OCI-LY7 (cell line): Measurements from ENCODE around the gene DEF6. TPM values are rescaled to one million over a fixed set of nuclear protein-coding genes. Genes with fewer than 3 reads are reported as not detected.

ENCODE experiments used
- BruUV-seq: library from RNA; stranded (reverse); fragments of 400-500 nt; replicated peaks from 2 replicates; lab custom pipeline; 2021; lab: Mats Ljungman, UMichigan
- CTCF ChIA-PET: fragments of 300-600 bp; sonication (Branson Sonifier 250); formaldehyde crosslinking; loops from one replicate; lab custom pipeline; 2022; ENCODE audit warnings: antibody characterized with exemption; ENCODE audit not compliant: unreplicated experiment; lab: Charles Lee
- POLR2A ChIA-PET: fragments of 300-600 bp; sonication (Branson Sonifier 250); formaldehyde crosslinking; loops from one replicate; lab custom pipeline; 2022; ENCODE audit warnings: antibody characterized with exemption; lab: Charles Lee
- DNase-seq: peaks from one replicate; pipeline ENCODE4 v3.0.0-alpha.2; 2015; ENCODE audit warnings: low spot score
- H2AFZ ChIP-seq: fragments of 200-600 bp; sonication (generic), shearing (Covaris generic); 2 replicates; pipeline ENCODE4 v1.6.1; 2014; ENCODE audit warnings: mild to moderate bottlenecking, antibody characterized with exemption, low read length, moderate library complexity
- H3K27ac ChIP-seq: fragments of 200-600 bp; sonication (generic); 2 replicates; pipeline ENCODE4 v1.5.1; 2014; ENCODE audit warnings: mixed run types, low read depth, mild to moderate bottlenecking, moderate library complexity, low read length, inconsistent platforms; ENCODE audit not compliant: poor library complexity, severe bottlenecking
- H3K36me3 ChIP-seq: fragments of 200-600 bp; sonication (generic); 2 replicates; pipeline ENCODE4 v1.6.1; 2014; ENCODE audit warnings: mild to moderate bottlenecking, antibody characterized with exemption, low read length, moderate library complexity, mixed read lengths; ENCODE audit not compliant: insufficient read depth
- H3K4me1 ChIP-seq: fragments of 200-600 bp; sonication (generic); 2 replicates; pipeline ENCODE4 v1.5.1; 2014; ENCODE audit warnings: mild to moderate bottlenecking, low read length; ENCODE audit not compliant: insufficient read depth, poor library complexity, severe bottlenecking
- H3K4me2 ChIP-seq: fragments of 200-600 bp; sonication (generic); 2 replicates; pipeline ENCODE4 v1.6.1; 2014; ENCODE audit warnings: mild to moderate bottlenecking, low read length
- H3K4me3 ChIP-seq: fragments of 200-600 bp; sonication (generic); 2 replicates; pipeline ENCODE4 v1.5.1; 2014; ENCODE audit warnings: mild to moderate bottlenecking, low read depth, low read length; ENCODE audit not compliant: poor library complexity, severe bottlenecking
- H3K79me2 ChIP-seq: fragments of 200-600 bp; sonication (generic); 2 replicates; pipeline ENCODE4 v1.6.1; 2016; ENCODE audit warnings: low read depth, mild to moderate bottlenecking, low read length, moderate library complexity, mixed read lengths; ENCODE audit not compliant: insufficient read depth
- H3K9me2 ChIP-seq: fragments of 200-600 bp; sonication (generic); 2 replicates; pipeline ENCODE4 v1.6.1; 2016; ENCODE audit warnings: mild to moderate bottlenecking, low read length, mixed read lengths; ENCODE audit not compliant: insufficient read depth
- H3K9me3 ChIP-seq: fragments of 200-600 bp; sonication (generic); 2 replicates; pipeline ENCODE4 v1.6.1; 2014; ENCODE audit warnings: mild to moderate bottlenecking, mixed run types, low read length, mixed read lengths
- H4K20me1 ChIP-seq: fragments of 200-600 bp; sonication (generic); 2 replicates; pipeline ENCODE4 v1.6.1; 2014; ENCODE audit warnings: mild to moderate bottlenecking, antibody characterized with exemption, low read length, moderate library complexity, mixed read lengths; ENCODE audit not compliant: insufficient read depth
- EZH2phosphoT487 ChIP-seq: fragments of 200-600 bp; sonication (generic); IDR thresholded peaks from 2 replicates; pipeline ENCODE4 v1.6.1; 2018; ENCODE audit warnings: low read depth, borderline replicate concordance, mild to moderate bottlenecking, mixed run types, antibody characterized with exemption, low read length, moderate library complexity, mixed read lengths
- intact Hi-C: fragments of 100-400 bp; cut with micrococcal nuclease; formaldehyde crosslinking; loops from one replicate; pipeline ENCODE4 v1.10.0; 2022; ENCODE audit not compliant: unreplicated experiment
- total RNA-seq, 2 experiments: library from RNA; depleted of rRNA in 1 of 2; stranded (reverse); fragments of >200 nt in 1 of 2; shearing (Covaris generic) in 1 of 2; gene quantifications; 2 replicates each; pipeline ENCODE4 v1.2.3, GENCODE V29; 2014 to 2022
- TF ChIP-seq, protein P1 (sequence below): fragments of 200-600 bp; sonication (generic); conservative IDR thresholded peaks from 2 replicates; pipeline ENCODE4 v1.5.1; 2014; ENCODE audit warnings: mild to moderate bottlenecking, antibody characterized with exemption, low read length, moderate library complexity, mixed read lengths

DEF6 gene
- total RNA-seq, 2 experiments from 2014 or later: 53.8 to 56.8 TPM

DNA sequence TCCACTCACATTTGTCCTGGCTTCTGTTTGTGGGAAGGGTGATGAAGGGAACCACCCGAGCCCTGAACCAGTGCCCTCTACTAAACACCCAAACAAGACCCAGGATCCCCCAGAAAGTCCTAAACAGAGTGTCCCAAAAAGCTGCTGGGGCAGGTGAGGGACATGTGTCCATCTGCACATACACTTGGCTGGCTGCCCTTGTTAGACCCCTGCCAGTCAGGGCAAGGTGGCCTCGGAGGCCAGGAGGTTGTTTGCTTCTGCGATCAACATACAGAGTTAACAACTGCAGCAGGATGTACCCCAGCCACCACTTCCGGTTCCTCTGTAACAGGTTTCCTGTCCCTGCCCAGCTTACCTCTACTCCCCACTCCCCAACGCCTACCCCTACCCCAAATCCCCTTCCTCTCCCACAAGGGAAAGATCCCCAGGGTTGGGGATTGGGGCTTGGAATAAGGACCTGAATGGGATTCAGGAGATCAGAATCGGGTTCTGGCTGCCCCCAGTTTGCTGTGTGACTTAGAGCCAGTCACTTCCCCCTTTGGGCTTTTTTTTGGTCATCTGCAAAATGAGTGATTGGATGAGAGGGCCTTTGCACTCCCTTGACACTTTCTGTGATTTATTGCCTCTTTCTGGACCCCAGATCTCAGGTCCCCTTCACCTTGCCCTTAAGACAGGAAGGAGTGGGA, 13.9 kb downstream of the DEF6 start:
- TF ChIP-seq EZH2phosphoT487: no peak
- no peaks in the 10 kb centered on the region for H3K9me2 ChIP-seq
- CTCF ChIA-PET: interaction anchor here (1.0 kb wide), 1 partner anchor 13 kb away, joined by 5 read pairs; no protein-coding TSS in a partner anchor
- H3K9me3 ChIP-seq: no peaks in the 10 kb centered on the region
- no peaks in the 10 kb centered on the region for H3K79me2 ChIP-seq
- POLR2A ChIA-PET: interaction anchor here (0.9 to 1.9 kb wide), 4 partner anchors 9 to 17 kb away, joined by 3 to 8 read pairs (median 4); partner anchors contain the start of gene DEF6
- H3K4me3 ChIP-seq: peak overlapping the region; percentile 49
- H3K27ac ChIP-seq: peak overlapping the region; percentile 78
- peaks cover 30% of the 10 kb centered on the region for H3K36me3 ChIP-seq
- peak overlapping the region; percentile 89 for H3K4me2 ChIP-seq
- H3K4me1 ChIP-seq: peaks cover 44% of the 10 kb centered on the region
- H4K20me1 ChIP-seq: no peaks in the 10 kb centered on the region
- DNase-seq: peak; percentile 82
- BruUV-seq: no TSS peak
- intact Hi-C loops: no loop called here
- H2AFZ ChIP-seq: peak overlapping the region; percentile 60; the same call in 1 of the 2 replicates

DNA sequence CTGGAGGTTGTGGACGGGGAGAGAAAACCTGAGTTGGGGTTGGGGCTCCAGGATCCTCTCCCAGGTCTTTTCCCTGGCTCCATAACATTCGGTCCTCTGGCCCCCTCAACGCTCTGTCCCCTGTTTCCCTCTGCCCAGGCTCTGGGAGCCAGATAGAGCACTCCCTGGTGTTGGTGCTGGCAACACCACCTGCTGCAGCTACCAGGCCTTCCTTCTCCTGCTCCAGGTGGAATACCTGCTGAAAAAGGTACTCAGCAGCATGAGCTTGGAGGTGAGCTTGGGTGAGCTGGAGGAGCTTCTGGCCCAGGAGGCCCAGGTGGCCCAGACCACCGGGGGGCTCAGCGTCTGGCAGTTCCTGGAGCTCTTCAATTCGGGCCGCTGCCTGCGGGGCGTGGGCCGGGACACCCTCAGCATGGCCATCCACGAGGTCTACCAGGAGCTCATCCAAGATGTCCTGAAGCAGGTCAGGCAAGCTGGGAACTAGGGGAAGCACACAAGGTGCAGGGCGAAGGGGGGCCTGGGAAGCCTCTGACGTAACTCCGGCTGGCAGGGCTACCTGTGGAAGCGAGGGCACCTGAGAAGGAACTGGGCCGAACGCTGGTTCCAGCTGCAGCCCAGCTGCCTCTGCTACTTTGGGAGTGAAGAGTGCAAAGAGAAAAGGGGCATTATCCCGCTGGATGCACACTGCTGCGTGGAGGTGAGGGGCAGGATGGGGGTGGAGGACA, 14.6 kb downstream of the DEF6 start:
- Histone ChIP-seq H3K4me3 (peak overlapping the region; percentile 49), H3K9me2 (no peaks in the 10 kb centered on the region), H3K79me2 (no peaks in the 10 kb centered on the region), H3K36me3 (peaks cover 37% of the 10 kb centered on the region), H3K9me3 (no peaks in the 10 kb centered on the region), H2AFZ (peak overlapping the region; percentile 60; the same call in 1 of the 2 replicates), H4K20me1 (no peaks in the 10 kb centered on the region), H3K4me2 (peak overlapping the region; percentile 89), H3K4me1 (peaks cover 44% of the 10 kb centered on the region), H3K27ac (peak overlapping the region; percentile 78)
- no TSS peak for BruUV-seq
- POLR2A ChIA-PET: interaction anchor here (0.9 to 1.9 kb wide), 2 partner anchors 9 to 14 kb away, joined by 3 to 8 read pairs; no protein-coding TSS in a partner anchor
- TF ChIP-seq EZH2phosphoT487: no peak
- TF ChIP-seq, protein P1, sequence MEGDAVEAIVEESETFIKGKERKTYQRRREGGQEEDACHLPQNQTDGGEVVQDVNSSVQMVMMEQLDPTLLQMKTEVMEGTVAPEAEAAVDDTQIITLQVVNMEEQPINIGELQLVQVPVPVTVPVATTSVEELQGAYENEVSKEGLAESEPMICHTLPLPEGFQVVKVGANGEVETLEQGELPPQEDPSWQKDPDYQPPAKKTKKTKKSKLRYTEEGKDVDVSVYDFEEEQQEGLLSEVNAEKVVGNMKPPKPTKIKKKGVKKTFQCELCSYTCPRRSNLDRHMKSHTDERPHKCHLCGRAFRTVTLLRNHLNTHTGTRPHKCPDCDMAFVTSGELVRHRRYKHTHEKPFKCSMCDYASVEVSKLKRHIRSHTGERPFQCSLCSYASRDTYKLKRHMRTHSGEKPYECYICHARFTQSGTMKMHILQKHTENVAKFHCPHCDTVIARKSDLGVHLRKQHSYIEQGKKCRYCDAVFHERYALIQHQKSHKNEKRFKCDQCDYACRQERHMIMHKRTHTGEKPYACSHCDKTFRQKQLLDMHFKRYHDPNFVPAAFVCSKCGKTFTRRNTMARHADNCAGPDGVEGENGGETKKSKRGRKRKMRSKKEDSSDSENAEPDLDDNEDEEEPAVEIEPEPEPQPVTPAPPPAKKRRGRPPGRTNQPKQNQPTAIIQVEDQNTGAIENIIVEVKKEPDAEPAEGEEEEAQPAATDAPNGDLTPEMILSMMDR: peak; percentile 46; the same call in 1 of the 2 replicates
- DNase-seq: no peak
- intact Hi-C loops: no loop called here
- CTCF ChIA-PET: no interaction called here

DNA sequence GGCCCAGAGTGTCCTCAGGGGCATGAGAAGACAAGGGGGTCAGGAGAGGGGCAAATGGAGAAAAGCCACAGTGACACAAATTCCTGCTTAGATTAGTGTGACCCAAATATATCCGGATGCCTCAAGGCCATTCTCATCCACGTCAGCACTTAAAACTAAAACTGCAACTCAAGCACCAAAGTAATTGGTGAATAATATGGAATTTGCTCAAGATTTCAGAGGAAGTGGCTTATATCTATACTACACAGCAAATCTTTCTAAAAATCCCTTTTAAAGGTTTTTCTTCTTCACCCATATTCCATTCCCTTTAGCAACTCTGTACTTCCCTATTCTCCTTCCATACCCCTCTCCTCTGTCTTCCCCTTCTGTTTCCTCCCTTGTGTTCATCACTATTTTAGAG, 15.2 kb downstream of the DEF6 start:
- H4K20me1 ChIP-seq: no peaks in the 10 kb centered on the region
- H3K79me2 ChIP-seq: no peaks in the 10 kb centered on the region
- H3K27ac ChIP-seq: no peak overlapping the region
- intact Hi-C loops: no loop called here
- H3K4me2 ChIP-seq: peak overlapping the region; percentile 89; the same call in 1 of the 2 replicates
- BruUV-seq: no TSS peak
- H3K4me1 ChIP-seq: peaks cover 44% of the 10 kb centered on the region
- no peaks in the 10 kb centered on the region for H3K9me3 ChIP-seq
- no peak overlapping the region for H3K4me3 ChIP-seq
- peaks cover 42% of the 10 kb centered on the region for H3K36me3 ChIP-seq
- H2AFZ ChIP-seq: no peak overlapping the region
- POLR2A ChIA-PET: interaction anchor here (0.9 kb wide), 1 partner anchor 15 kb away, joined by 3 read pairs; no protein-coding TSS in a partner anchor
- DNase-seq: no peak
- H3K9me2 ChIP-seq: no peaks in the 10 kb centered on the region
- TF ChIP-seq, protein P1: no peak
- TF ChIP-seq EZH2phosphoT487: no peak
- CTCF ChIA-PET: no interaction called here
